A549 (cell line): ENCODE results near the gene LRP1. TPM values are rescaled to one million over a fixed set of nuclear protein-coding genes. Genes with fewer than 3 reads are reported as not detected.

Experiments used
- ATAC-seq, 2 experiments: fragments of 200-7000 bp in 1 of 2; fragments of >200 bp in 1 of 2; cut with Nextera tagmentation in 1 of 2; cut with Tn5 transposase in 1 of 2; 3 replicates each; pipeline versions ENCODE4 v1.8.0 to v1.9.1; 2018 to 2020; ENCODE audit warnings: mild to moderate bottlenecking in 1 of 2, moderate library complexity in 1 of 2
- CTCF ChIA-PET: fragments of 300-600 bp; sonication (Branson Sonifier 250); formaldehyde crosslinking; extraction: SDS; loops from one replicate; lab custom pipeline; 2021; ENCODE audit warnings: antibody characterized with exemption, inconsistent platforms; lab: Yijun Ruan, JAX
- POLR2A ChIA-PET: fragments of 350-600 bp; formaldehyde crosslinking; extraction: SDS; loops from one replicate; lab custom pipeline; 2021; ENCODE audit warnings: antibody characterized with exemption, inconsistent platforms; lab: Yijun Ruan, JAX
- DNase-seq, 2 experiments: peaks; one replicate each; pipeline versions ENCODE4 v3.0.0 to v3.0.0-alpha.2; 2011 to 2016; ENCODE audit warnings: low read depth in 1 of 2, low spot score in 1 of 2
- FAIRE-seq: peaks from 2 replicates; lab custom pipeline; 2011; peaks lifted over from hg19 to GRCh38; lab: Jason Lieb, UNC
- H3K27ac ChIP-seq, 2 experiments: fragments of >200 bp; sonication (Bioruptor Twin); formaldehyde crosslinking; 3 replicates each; pipeline ENCODE4 v1.5.1; 2016 to 2017
- H3K4me1 ChIP-seq: fragments of >200 bp; sonication (Bioruptor Twin); formaldehyde crosslinking; 3 replicates; pipeline ENCODE4 v1.6.1; 2016
- H3K4me2 ChIP-seq: fragments of >200 bp; sonication (Bioruptor Twin); formaldehyde crosslinking; 3 replicates; pipeline ENCODE4 v1.6.1; 2016
- H3K4me3 ChIP-seq: fragments of >200 bp; sonication (Bioruptor Twin); formaldehyde crosslinking; 3 replicates; pipeline ENCODE4 v1.5.1; 2016
- H3K9me3 ChIP-seq: fragments of >200 bp; sonication (Bioruptor Twin); formaldehyde crosslinking; 3 replicates; pipeline ENCODE4 v1.6.1; 2016
- ATOH8 ChIP-seq: fragments of 250-450 bp; sonication (Bioruptor Pico); IDR thresholded peaks from 2 replicates; pipeline ENCODE4 v1.5.0; 2020; ENCODE audit warnings: low read depth, mild to moderate bottlenecking, moderate library complexity
- BHLHE40 ChIP-seq: IDR thresholded peaks from 2 replicates; pipeline ENCODE4 v1.6.1; 2012; ENCODE audit warnings: low read depth, low read length, inconsistent platforms
- CEBPB ChIP-seq, 2 experiments: fragments of >200 bp in 1 of 2; sonication (Bioruptor Twin) in 1 of 2; formaldehyde crosslinking in 1 of 2; IDR thresholded peaks; 2 replicates each; pipeline ENCODE4 v1.6.1; 2012 to 2016
- CHD2 ChIP-seq: fragments of 150-350 bp; IDR thresholded peaks from 2 replicates; pipeline ENCODE4 v1.6.1; 2014; ENCODE audit warnings: low read length; ENCODE audit not compliant: partially characterized antibody
- CHD4 ChIP-seq: fragments of 200-600 bp; sonication (generic); IDR thresholded peaks from 2 replicates; pipeline ENCODE4 v1.6.1; 2016; ENCODE audit warnings: antibody characterized with exemption, mild to moderate bottlenecking, borderline replicate concordance
- E2F6 ChIP-seq: IDR thresholded peaks from 2 replicates; pipeline ENCODE4 v1.6.1; 2012; ENCODE audit warnings: low read depth, borderline replicate concordance
- EHF ChIP-seq: fragments of 250-450 bp; sonication (Bioruptor Pico); IDR thresholded peaks from 2 replicates; pipeline ENCODE4 v1.5.0; 2020; ENCODE audit warnings: mild to moderate bottlenecking
- ESRRA ChIP-seq: fragments of 150-350 bp; IDR thresholded peaks from 2 replicates; pipeline ENCODE4 v1.6.1; 2014; ENCODE audit warnings: mild to moderate bottlenecking, low read length, borderline replicate concordance
- FOSB ChIP-seq: fragments of 250-450 bp; sonication (Bioruptor Pico); IDR thresholded peaks from 2 replicates; pipeline ENCODE4 v1.5.0; 2020; ENCODE audit warnings: mild to moderate bottlenecking, moderate library complexity
- FOSL2 ChIP-seq, 2 experiments: fragments of 450-650 bp in 1 of 2; fragments of >200 bp in 1 of 2; sonication (Bioruptor Twin) in 1 of 2; formaldehyde crosslinking; IDR thresholded peaks; 2 replicates each; pipeline versions ENCODE4 v1.5.0 to v1.6.1; 2016 to 2020; ENCODE audit warnings: mild to moderate bottlenecking in 1 of 2, moderate library complexity in 1 of 2
- GATA3 ChIP-seq: IDR thresholded peaks from 2 replicates; pipeline ENCODE4 v1.6.1; 2012; ENCODE audit warnings: borderline replicate concordance
- HOXB5 ChIP-seq: fragments of 250-450 bp; sonication (Bioruptor Pico); IDR thresholded peaks from 2 replicates; pipeline ENCODE4 v1.5.0; 2020; ENCODE audit warnings: mild to moderate bottlenecking, moderate library complexity
- JUN ChIP-seq, 2 experiments: fragments of >200 bp; sonication (Bioruptor Twin); formaldehyde crosslinking; IDR thresholded peaks; 2 replicates in 1 of 2; 3 replicates in 1 of 2; pipeline ENCODE4 v1.6.1; 2016 to 2017
- MAZ ChIP-seq: fragments of 150-350 bp; IDR thresholded peaks from 2 replicates; pipeline ENCODE4 v1.6.1; 2014; ENCODE audit warnings: antibody characterized with exemption, low read depth, low read length, borderline replicate concordance
- MYC ChIP-seq: IDR thresholded peaks from 2 replicates; pipeline ENCODE4 v1.6.1; 2012; ENCODE audit warnings: mild to moderate bottlenecking, inconsistent platforms, low read length, improper control_type of control experiment, borderline replicate concordance
- NPAS2 ChIP-seq: fragments of 250-450 bp; sonication (Bioruptor Pico); IDR thresholded peaks from 2 replicates; pipeline ENCODE4 v1.8.0; 2022; ENCODE audit warnings: mild to moderate bottlenecking, moderate library complexity, borderline replicate concordance
- NR3C1 ChIP-seq: fragments of >200 bp; sonication (Bioruptor Twin); formaldehyde crosslinking; IDR thresholded peaks from 3 replicates; pipeline ENCODE4 v1.6.1; 2017
- PHF8 ChIP-seq: fragments of 200-600 bp; sonication (generic); IDR thresholded peaks from 2 replicates; pipeline ENCODE4 v1.6.1; 2016; ENCODE audit warnings: low read depth, mild to moderate bottlenecking, antibody characterized with exemption, moderate library complexity, borderline replicate concordance
- POLR2A ChIP-seq: IDR thresholded peaks from 2 replicates; pipeline ENCODE4 v1.6.1; 2012; ENCODE audit warnings: mild to moderate bottlenecking, low read length
- TFCP2L1 ChIP-seq: fragments of 250-450 bp; sonication (Bioruptor Pico); IDR thresholded peaks from 2 replicates; pipeline ENCODE4 v1.5.0; 2021; ENCODE audit warnings: mild to moderate bottlenecking
- WGBS: methylation state at CpG from one replicate; pipeline ENCODE4 v1.1.6; 2017; ENCODE audit errors: missing lambda C conversion rate; 5-methylcytosine and 5-hydroxymethylcytosine counted together
- polyA plus RNA-seq, 4 experiments: library from polyadenylated mRNA; depleted of rRNA in 3 of 4; stranded (reverse); fragments of >200 nt; fragmentation: RNase III in 1 of 4; extraction: RNeasy Plus Mini Kit Qiagen cat#74134 plus additional on column Dnase treatment in 1 of 4; gene quantifications; 2 replicates in 3 of 4; 3 replicates in 1 of 4; pipeline ENCODE4 v1.2.3, GENCODE V29; 2011 to 2017
- TF ChIP-seq, protein P1 (sequence below): IDR thresholded peaks from 2 replicates; pipeline ENCODE4 v1.6.1; 2012
- TF ChIP-seq, protein P2 (sequence below): fragments of >200 bp; sonication (Bioruptor Twin); formaldehyde crosslinking; IDR thresholded peaks from 3 replicates; pipeline ENCODE4 v1.6.1; 2016

LRP1 gene
- polyA plus RNA-seq, 2 of the 4 experiments (the other 2 are of a cell fraction): 5.6 to 9.4 TPM

GRCh38 chr12:57110104-57111030 is 17.9 kb upstream of the LRP1 start:
- WGBS: 5% methylated on average over 28 of the region's 28 CpGs
- Histone ChIP-seq H3K4me3 (peak overlapping the region; percentile 59), H3K27ac (peak overlapping the region; percentile 92 to 98), H3K9me3 (no peaks in the 10 kb centered on the region), H3K4me2 (peak overlapping the region; percentile 98), H3K4me1 (peaks cover 19% of the 10 kb centered on the region)
- ChIA-PET CTCF (interaction anchor here (0.9 to 13.4 kb wide), 17 partner anchors 12 to 422 kb away, joined by 3 to 440 read pairs (median 23); partner anchors contain the start of genes LRP1, MYO1A, NAB2 and NEMP1), POLR2A (interaction anchor here (0.6 to 3.5 kb wide), 11 partner anchors 9 to 384 kb away, joined by 3 to 143 read pairs (median 11); partner anchors contain the start of genes LRP1, NAB2, NACA and NEMP1)
- FAIRE-seq: no peak
- peak; percentile 55 to 70 for ATAC-seq
- TF ChIP-seq ESRRA (no peak), EHF (CRISPR knock-in tag) (no peak), CEBPB (IDR thresholded peaks at IDR 0.05) (peak in 1 of 2 experiments; percentile 35; a peak in 1 of 4 replicates), TFCP2L1 (CRISPR knock-in tag) (peak; percentile 1; the same call in 1 of the 2 replicates), E2F6 (peak; percentile 72; the same call in 1 of the 2 replicates), JUN (IDR thresholded peaks at IDR 0.05) (peak in 1 of 2 experiments; percentile 36; a peak in 1 of 5 replicates), MYC (peak; percentile 80), PHF8 (no peak), GATA3 (peak; percentile 49; the same call in 1 of the 2 replicates), POLR2A (peak; percentile 26; the same call in 1 of the 2 replicates)
- TF ChIP-seq, protein P1, sequence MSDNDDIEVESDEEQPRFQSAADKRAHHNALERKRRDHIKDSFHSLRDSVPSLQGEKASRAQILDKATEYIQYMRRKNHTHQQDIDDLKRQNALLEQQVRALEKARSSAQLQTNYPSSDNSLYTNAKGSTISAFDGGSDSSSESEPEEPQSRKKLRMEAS: peak; percentile 83
- TF ChIP-seq, protein P2, sequence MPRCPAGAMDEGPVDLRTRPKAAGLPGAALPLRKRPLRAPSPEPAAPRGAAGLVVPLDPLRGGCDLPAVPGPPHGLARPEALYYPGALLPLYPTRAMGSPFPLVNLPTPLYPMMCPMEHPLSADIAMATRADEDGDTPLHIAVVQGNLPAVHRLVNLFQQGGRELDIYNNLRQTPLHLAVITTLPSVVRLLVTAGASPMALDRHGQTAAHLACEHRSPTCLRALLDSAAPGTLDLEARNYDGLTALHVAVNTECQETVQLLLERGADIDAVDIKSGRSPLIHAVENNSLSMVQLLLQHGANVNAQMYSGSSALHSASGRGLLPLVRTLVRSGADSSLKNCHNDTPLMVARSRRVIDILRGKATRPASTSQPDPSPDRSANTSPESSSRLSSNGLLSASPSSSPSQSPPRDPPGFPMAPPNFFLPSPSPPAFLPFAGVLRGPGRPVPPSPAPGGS: 0 out of 3 replicates have a peak, but pooled peaks have one; percentile 50
- DNase-seq: peak; percentile 64 to 75

- peak within 1 kb of the TSS; percentile 98 for H3K4me2 ChIP-seq
- ATAC-seq (peak; percentile 71 to 78), FAIRE-seq (no peak), DNase-seq (peak; percentile 67 to 87)
- ChIA-PET CTCF (interaction anchor here (0.6 to 13.4 kb wide), 45 partner anchors 11 to 521 kb away, joined by 3 to 440 read pairs (median 6); partner anchors contain the start of genes LRP1, MYO1A, NAB2 and NEMP1), POLR2A (interaction anchor here (0.6 to 3.5 kb wide), 14 partner anchors 8 to 385 kb away, joined by 3 to 143 read pairs (median 7); partner anchors contain the start of genes LRP1, NAB2, NACA and NEMP1)
- H3K4me1 ChIP-seq: peaks cover 19% of the 10 kb centered on the region
- H3K4me3 ChIP-seq: peak within 1 kb of the TSS; percentile 59
- H3K9me3 ChIP-seq: no peaks in the 10 kb centered on the region
- TF ChIP-seq, protein P1: peak; percentile 43
- TF ChIP-seq POLR2A (peak; percentile 37), FOSL2 (IDR thresholded peaks at IDR 0.05) (no peak), FOSL2 (CRISPR knock-in tag; IDR thresholded peaks at IDR 0.05) (no peak), CHD2 (no peak), EHF (CRISPR knock-in tag) (0 out of 2 replicates have a peak, but pooled peaks have one; percentile 38), BHLHE40 (no peak), CHD4 (no peak; the same call in 1 of the 2 replicates), CEBPB (IDR thresholded peaks at IDR 0.05) (0 out of 4 replicates have a peak, but pooled peaks of 1 of the 2 experiments have one; percentile 8), NR3C1 (no peak), MYC (peak; percentile 16; the same call in 1 of the 2 replicates), NPAS2 (no peak), ESRRA (no peak), HOXB5 (CRISPR knock-in tag) (no peak), MAZ (no peak), FOSB (CRISPR knock-in tag) (0 out of 2 replicates have a peak, but pooled peaks have one; percentile 71), TFCP2L1 (CRISPR knock-in tag) (0 out of 2 replicates have a peak, but pooled peaks have one; percentile 44), ATOH8 (CRISPR knock-in tag) (peak; percentile 48; the same call in 1 of the 2 replicates)
- WGBS: 1% methylated on average over 12 of the region's 13 CpGs
- peak within 1 kb of the TSS; percentile 92 to 98 for H3K27ac ChIP-seq
Measured at GRCh38 chr12:57111031-57111734, 17.1 kb upstream of the LRP1 start, which contains the start of gene STAT6. Gene STAT6 (minus strand): TSS chr12:57111362. CDS start chr12:57108278, 3,084 bp downstream.
